ENCODE measurements around the gene YIPF7.

The YIPF7 gene

GRCh38 chr4:44675366-44675765 lies 23.9 kb upstream of the YIPF7 start:
- TF ChIP-seq CTCF (IDR thresholded peaks at IDR 0.05; ENCODE audit: low read depth, low read length): no peak
- Histone ChIP-seq H3K36me3 (no peaks in the 10 kb centered on the region), H3K4me1 (no peaks in the 10 kb centered on the region), H3K9me3 (no peaks in the 10 kb centered on the region), H3K4me3 (ENCODE audit: low read depth, low read length) (no peak overlapping the region), H3K27me3 (no peaks in the 10 kb centered on the region)
- no peak for DNase-seq

GRCh38 chr4:44674471-44674870 lies 23.0 kb upstream of the YIPF7 start:
- Histone ChIP-seq H3K27me3 (no peaks in the 10 kb centered on the region), H3K36me3 (no peaks in the 10 kb centered on the region), H3K4me1 (no peaks in the 10 kb centered on the region), H3K9me3 (no peaks in the 10 kb centered on the region), H3K4me3 (ENCODE audit: low read depth, low read length) (no peak overlapping the region)
- TF ChIP-seq CTCF (IDR thresholded peaks at IDR 0.05; ENCODE audit: low read depth, low read length): no peak
- no peak for DNase-seq

- no peaks in the 10 kb centered on the region for H3K36me3 ChIP-seq
- no peaks in the 10 kb centered on the region for H3K4me1 ChIP-seq
- H3K27me3 ChIP-seq: no peaks in the 10 kb centered on the region
- no peak overlapping the region for H3K4me3 ChIP-seq (ENCODE audit: low read depth, low read length)
- TF ChIP-seq CTCF (IDR thresholded peaks at IDR 0.05; ENCODE audit: low read depth, low read length): no peak
- no peak for DNase-seq
- no peaks in the 10 kb centered on the region for H3K9me3 ChIP-seq
Observed at GRCh38 chr4:44671636-44672035, 20.2 kb upstream of the YIPF7 start.

GRCh38 chr4:44670506-44671199 lies 19.2 kb upstream of the YIPF7 start:
- Histone ChIP-seq H3K27me3 (no peaks in the 10 kb centered on the region; the same call in 1 of the 2 replicates), H3K4me1 (no peaks in the 10 kb centered on the region), H3K4me3 (ENCODE audit: low read depth, low read length) (no peak overlapping the region), H3K36me3 (no peaks in the 10 kb centered on the region), H3K9me3 (no peaks in the 10 kb centered on the region)
- no peak for TF ChIP-seq CTCF (IDR thresholded peaks at IDR 0.05; ENCODE audit: low read depth, low read length)
- DNase-seq: no peak

- Histone ChIP-seq H3K27me3 (no peaks in the 10 kb centered on the region; the same call in 1 of the 2 replicates), H3K4me1 (no peaks in the 10 kb centered on the region), H3K4me3 (ENCODE audit: low read depth, low read length) (no peak overlapping the region), H3K9me3 (no peaks in the 10 kb centered on the region), H3K36me3 (no peaks in the 10 kb centered on the region)
- no peak for DNase-seq
- no peak for TF ChIP-seq CTCF (IDR thresholded peaks at IDR 0.05; ENCODE audit: low read depth, low read length)
Observed at GRCh38 chr4:44668526-44668925, 17.1 kb upstream of the YIPF7 start.

- no peaks in the 10 kb centered on the region for H3K36me3 ChIP-seq
- no peaks in the 10 kb centered on the region for H3K9me3 ChIP-seq
- H3K4me3 ChIP-seq (ENCODE audit: low read depth, low read length): no peak overlapping the region
- DNase-seq: no peak
- no peaks in the 10 kb centered on the region; the same call in 1 of the 2 replicates for H3K27me3 ChIP-seq
- H3K4me1 ChIP-seq: no peaks in the 10 kb centered on the region
- TF ChIP-seq CTCF (IDR thresholded peaks at IDR 0.05; ENCODE audit: low read depth, low read length): no peak
Observed at GRCh38 chr4:44663539-44664263, 12.3 kb upstream of the YIPF7 start.

All from BE2C (cell line).